ENCODE measurements around the gene NEURL3. TPM values are rescaled to one million over a fixed set of nuclear protein-coding genes. Genes with fewer than 3 reads are reported as not detected.

Gene NEURL3
- total and polyA plus RNA-seq, 2 of the 8 experiments (the other 6 are each of a cell fraction or from before 2014, with no cell fraction given): not detected

GRCh38 chr2:96523659-96524481, 18.7 kb upstream of the NEURL3 start (continued):
- no peak for TF ChIP-seq FOSL1 (IDR thresholded peaks at IDR 0.05; ENCODE audit: insufficient read depth, low read depth, low read length)
- TF ChIP-seq RXRA (IDR thresholded peaks at IDR 0.05; ENCODE audit: insufficient read depth, low read depth, low read length): no peak
- TF ChIP-seq KDM1A (IDR thresholded peaks at IDR 0.05; ENCODE audit: borderline replicate concordance, low read length): no peak
- TF ChIP-seq GTF2F1 (IDR thresholded peaks at IDR 0.05; ENCODE audit: borderline replicate concordance, low read depth, low read length): no peak

Data from H1 (cell line).